VCaP (cell line): Measurements from ENCODE around the gene ATP5PD.

ENCODE experiments used
- H3K27ac ChIP-seq: fragments of 450-650 bp; 2 replicates; pipeline ENCODE4 v1.5.1; 2017
- TF ChIP-seq, protein P1 (sequence below): fragments of 450-650 bp; conservative IDR thresholded peaks from 2 replicates; pipeline ENCODE4 v1.5.1; 2017; ENCODE audit warnings: mild to moderate bottlenecking, moderate library complexity

The ATP5PD gene

DNA sequence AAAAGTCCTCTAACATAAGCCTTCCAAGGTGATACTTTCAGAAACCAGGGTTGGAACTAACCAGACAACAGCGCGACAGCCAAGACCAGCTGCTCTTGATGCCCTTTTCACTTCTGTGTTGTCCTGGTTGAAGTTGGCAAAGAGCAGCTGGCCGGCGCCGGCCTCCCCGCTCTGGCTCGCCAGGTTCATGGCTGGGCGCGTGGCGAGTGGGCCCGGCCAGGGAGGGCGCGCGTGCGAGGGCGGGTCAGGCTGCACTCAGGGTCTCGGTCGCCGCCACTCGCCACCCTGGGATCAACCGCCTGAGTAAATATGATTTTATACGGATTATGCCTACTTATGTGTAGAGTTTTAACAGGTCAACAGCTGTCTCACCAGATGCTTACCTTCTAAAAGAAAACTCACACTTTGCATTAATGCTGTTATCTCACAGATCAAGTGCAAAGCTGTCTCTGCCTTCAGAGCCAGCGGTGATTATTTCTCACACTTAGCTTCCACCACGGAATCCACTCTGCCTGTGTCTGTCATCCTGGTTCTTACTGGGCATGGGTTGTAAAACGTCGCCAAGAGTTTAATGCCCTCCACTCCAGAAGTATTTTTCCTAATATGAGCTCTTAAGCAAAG lies 13.8 kb upstream of the ATP5PD start:
- peak overlapping the region; percentile 45 for H3K27ac ChIP-seq
- TF ChIP-seq, protein P1, sequence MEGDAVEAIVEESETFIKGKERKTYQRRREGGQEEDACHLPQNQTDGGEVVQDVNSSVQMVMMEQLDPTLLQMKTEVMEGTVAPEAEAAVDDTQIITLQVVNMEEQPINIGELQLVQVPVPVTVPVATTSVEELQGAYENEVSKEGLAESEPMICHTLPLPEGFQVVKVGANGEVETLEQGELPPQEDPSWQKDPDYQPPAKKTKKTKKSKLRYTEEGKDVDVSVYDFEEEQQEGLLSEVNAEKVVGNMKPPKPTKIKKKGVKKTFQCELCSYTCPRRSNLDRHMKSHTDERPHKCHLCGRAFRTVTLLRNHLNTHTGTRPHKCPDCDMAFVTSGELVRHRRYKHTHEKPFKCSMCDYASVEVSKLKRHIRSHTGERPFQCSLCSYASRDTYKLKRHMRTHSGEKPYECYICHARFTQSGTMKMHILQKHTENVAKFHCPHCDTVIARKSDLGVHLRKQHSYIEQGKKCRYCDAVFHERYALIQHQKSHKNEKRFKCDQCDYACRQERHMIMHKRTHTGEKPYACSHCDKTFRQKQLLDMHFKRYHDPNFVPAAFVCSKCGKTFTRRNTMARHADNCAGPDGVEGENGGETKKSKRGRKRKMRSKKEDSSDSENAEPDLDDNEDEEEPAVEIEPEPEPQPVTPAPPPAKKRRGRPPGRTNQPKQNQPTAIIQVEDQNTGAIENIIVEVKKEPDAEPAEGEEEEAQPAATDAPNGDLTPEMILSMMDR, result no peak

DNA sequence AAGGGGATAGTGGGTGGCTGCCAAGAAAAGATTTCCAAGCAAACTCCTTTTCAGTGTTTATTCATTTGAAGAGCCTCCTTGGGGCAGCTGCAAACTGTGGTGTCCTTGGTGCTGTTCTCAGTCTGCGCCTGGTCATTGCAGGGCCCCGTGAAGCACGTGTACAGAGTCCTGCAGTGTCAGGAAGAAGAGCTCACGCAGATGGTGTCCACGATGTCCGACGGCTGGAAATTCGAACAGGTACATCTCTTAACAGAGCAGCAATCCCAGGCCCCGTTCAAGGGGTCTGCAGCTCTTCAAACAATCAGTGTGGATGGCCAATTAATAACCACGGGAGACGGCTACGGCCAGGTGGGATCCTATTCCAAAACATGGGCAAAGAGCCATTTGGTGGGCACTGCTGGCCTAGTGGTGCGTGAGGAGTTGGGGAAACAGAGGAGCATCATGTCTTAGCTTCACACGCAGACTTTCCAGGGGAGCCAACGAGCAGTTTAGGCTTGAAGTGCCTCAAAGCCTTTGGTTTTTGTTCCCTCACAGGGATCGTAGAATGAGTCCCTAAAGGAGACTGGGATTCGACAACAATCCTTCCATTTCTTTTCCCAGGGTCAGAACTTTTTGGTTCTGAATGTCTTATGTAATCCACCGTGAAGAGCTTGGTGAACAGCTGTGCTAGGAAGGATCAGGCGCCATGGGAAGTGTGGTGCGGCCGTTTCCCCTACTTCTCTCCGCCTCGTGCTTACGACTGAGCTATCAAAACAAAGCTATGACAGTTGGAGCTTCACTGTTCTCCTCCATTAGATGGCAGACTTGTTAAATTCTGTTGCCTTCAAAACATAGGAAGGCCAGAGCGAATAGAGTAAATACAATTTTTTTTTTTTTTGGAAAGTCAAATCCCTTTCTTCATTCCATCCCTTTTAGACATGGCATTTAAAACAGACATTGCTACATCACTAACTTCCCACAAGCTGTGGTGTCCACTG lies 12.9 kb upstream of the ATP5PD start:
- peak overlapping the region; percentile 45 for H3K27ac ChIP-seq
- TF ChIP-seq, protein P1, result peak; percentile 76

DNA sequence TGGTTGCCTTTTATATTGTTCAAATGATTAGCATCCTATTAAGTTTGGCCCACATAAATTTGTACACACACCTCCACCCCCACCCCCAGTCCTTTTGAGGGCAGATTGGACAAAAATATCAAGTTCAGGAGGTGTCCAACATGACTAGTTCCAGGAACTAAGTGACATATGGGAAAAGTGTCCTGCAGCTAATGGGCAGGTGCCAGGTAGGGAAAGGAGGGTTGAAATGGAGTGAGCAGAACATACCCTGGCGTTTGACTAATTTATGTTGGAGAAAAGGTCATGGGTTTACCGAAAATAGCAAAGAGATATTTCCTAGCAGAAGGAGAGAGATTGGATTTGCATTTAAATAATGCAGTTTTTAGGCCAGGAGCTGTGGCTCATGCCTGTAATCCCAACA lies 5.2 kb upstream of the ATP5PD start:
- TF ChIP-seq, protein P1, result no peak
- H3K27ac ChIP-seq, result no peak overlapping the region

DNA sequence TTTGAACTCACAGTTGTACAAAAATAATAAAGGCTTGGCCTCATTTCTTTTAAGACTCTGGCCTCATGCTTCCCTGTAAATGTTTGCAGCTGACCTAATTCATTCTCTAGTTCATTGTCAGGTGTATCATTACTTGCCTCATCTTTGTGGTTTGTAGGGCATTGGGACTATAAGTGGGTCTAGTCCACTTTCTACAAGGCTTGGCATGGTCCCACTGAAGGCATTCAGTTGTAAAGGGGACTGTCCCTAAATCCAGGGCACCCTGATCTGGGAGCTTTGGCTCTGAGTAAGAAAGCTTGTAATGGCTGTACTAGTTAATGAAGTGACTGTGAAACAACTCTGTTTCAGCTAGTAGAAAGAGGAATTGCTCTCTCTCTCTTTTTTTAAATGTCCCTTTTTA lies 2.9 kb upstream of the ATP5PD start:
- TF ChIP-seq, protein P1, result no peak
- H3K27ac ChIP-seq, result no peak overlapping the region

DNA sequence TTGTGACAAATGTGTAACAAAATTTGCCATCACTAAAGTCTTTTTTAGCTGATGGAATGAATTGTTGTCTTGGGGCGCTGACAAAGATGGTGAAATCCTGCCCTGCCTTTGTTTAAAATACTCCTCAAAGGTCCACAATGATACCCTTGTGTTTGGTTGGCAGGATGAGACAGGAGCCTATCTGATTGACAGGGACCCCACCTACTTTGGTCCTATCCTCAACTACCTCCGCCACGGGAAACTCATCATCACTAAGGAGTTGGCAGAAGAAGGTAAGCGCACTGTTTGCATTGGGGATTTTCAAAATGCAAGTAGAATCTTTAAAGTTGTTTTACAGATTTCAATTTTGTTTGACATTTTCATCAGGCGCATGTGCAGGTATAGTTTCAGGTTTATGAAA lies 2.3 kb upstream of the ATP5PD start:
- H3K27ac ChIP-seq, result peak overlapping the region; percentile 88
- TF ChIP-seq, protein P1, result no peak

DNA sequence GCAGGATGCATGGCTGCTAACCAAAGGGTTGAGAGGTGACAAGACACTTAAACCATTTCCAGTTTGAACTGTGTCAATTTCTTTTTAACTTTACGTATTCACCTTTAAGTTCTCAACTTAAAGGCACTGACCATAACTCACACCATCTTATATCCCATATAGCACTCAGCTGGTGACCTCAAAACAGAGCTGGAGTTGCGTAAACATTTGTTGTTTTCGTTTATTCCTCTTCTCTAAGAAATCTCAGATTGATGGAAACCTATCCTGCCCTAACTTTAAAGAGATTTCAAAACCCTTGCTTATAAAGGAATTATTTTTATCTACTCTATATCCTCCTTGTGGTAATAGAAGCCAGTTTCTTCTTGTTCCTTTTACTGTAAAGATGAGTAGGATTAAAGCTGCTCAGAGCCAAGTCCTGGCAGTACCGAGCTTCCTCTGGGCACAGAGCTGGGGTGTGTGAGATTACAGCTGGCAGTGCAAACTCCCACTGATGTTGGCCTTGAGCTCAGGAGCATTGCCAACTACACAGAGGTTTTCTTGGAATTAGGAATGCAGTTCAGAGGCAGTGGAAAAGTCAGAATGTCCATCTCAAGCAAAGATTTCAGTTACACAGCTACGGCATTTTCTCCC lies 1.6 kb upstream of the ATP5PD start:
- H3K27ac ChIP-seq, result peak overlapping the region; percentile 88
- TF ChIP-seq, protein P1, result no peak

DNA sequence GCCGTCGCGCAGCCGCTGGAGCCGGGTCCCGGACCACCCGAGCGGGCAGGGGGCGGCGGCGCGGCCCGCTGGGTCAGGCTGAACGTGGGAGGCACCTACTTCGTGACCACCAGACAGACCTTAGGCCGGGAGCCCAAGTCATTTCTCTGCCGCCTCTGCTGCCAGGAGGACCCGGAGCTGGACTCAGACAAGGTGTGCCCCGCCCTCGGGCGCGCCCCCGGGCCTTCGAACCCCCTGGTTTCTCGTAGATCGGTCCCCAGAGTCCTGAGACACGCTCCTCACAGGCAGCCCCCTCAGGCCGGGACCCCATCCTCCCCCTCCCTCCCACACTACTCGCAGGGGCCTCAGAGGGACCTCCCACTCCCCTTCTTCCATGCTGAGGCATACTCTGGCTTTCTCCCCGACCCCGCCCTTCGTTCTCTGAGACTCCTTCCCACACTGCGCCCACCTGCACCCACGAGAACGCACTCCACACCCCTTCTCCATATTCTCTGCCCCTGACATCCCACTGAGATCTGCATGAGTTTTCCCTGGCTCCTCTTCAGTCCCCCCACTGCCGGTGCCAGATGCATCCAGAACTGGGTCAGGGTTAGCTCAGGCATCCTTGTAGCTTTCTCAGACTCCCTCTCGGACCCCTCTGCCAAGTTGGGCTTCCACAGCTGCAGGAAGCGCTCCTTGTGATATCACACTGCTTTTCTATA lies 779 bp upstream of the ATP5PD start:
- TF ChIP-seq, protein P1, result no peak
- peak overlapping the region; percentile 88 for H3K27ac ChIP-seq

DNA sequence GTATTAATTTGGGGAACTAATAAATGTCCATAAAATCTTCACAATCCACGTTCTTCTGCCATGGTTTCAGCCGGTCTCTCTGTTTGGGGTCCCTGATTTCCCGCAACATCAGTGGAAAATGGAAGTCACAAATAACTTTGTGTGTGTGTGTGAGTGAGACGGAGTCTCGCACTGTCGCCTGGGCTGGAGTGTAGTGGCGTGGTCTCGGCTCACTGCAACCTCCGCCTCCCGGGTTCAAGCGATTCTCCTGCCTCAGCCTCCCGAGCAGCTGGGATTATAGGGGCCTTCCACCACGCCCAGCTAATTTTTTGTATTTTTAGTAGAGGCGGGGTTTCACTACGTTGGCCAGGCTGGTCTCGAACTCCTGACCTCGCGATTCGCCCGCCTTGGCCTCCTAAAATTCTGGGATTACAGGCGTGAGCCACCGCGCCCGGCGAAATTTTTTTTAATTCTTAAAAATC lies 793 bp downstream of the ATP5PD start:
- H3K27ac ChIP-seq, result peak overlapping the region; percentile 88
